HG02623 (cell line): ENCODE measurements around the gene PCBP4.
"Not testable (repeated sequence)": the region's sequence is repeated elsewhere in the genome, so short reads cannot be mapped to it uniquely, and the experiment has no call there.

ENCODE experiments used
- ATAC-seq: cut with Tn5 transposase; IDR thresholded peaks from one replicate; pipeline ENCODE4 v1.9.1; 2021; ENCODE audit warnings: moderate library complexity; ENCODE audit not compliant: unreplicated experiment

PCBP4 gene

GRCh38 chr3:51928981-51929380 is 38.3 kb downstream of the PCBP4 start:
- ATAC-seq, result not testable (repeated sequence)

GRCh38 chr3:51928438-51928837 is 38.8 kb downstream of the PCBP4 start:
- no peak for ATAC-seq

GRCh38 chr3:51927061-51927977 is 39.9 kb downstream of the PCBP4 start:
- no peak for ATAC-seq

GRCh38 chr3:51921081-51921578 is 46.1 kb downstream of the PCBP4 start:
- no peak for ATAC-seq

GRCh38 chr3:51916418-51916817 is 50.8 kb downstream of the PCBP4 start:
- no peak for ATAC-seq

- no peak for ATAC-seq
Observed at GRCh38 chr3:51908026-51908425, 59.2 kb downstream of the PCBP4 start.
